HCT116 (cell line): ENCODE data around the gene WWOX. TPM values are rescaled to one million over a fixed set of nuclear protein-coding genes. Genes with fewer than 3 reads are reported as not detected.

ENCODE experiments used
- ATAC-seq: fragments of 200-7000 bp; cut with Tn5 transposase; 2 replicates; pipeline ENCODE4 v1.9.1; 2020; ENCODE audit warnings: mild to moderate bottlenecking, moderate library complexity
- BruUV-seq: library from RNA; stranded (reverse); fragments of 400-500 nt; replicated peaks from 2 replicates; lab custom pipeline; 2021; lab: Mats Ljungman, UMichigan
- CTCF ChIA-PET: fragments of 300-600 bp; sonication (Branson Sonifier 250); formaldehyde crosslinking; loops from one replicate; lab custom pipeline; 2021; ENCODE audit warnings: antibody characterized with exemption; lab: Charles Lee
- POLR2A ChIA-PET: fragments of 300-600, 350-600 bp; sonication (Branson Sonifier 250); formaldehyde crosslinking; loops from one replicate; lab custom pipeline; 2021; ENCODE audit warnings: antibody characterized with exemption; lab: Charles Lee
- RAD21 ChIA-PET, 2 experiments: fragments of 300-600 bp; sonication (Branson Sonifier 250); formaldehyde crosslinking; loops; one replicate each; lab custom pipeline; 2023; ENCODE audit warnings: low total read pairs in 2 of 2; ENCODE audit not compliant: uncharacterized antibody in 2 of 2, unreplicated experiment in 2 of 2, low non-redundant PET in 1 of 2; lab: Charles Lee
- DNase-seq: peaks from one replicate; pipeline ENCODE4 v3.0.0-alpha.2; 2010; ENCODE audit warnings: low read depth, low spot score
- H2AFZ ChIP-seq: fragments of 200-600 bp; shearing (Covaris generic), sonication (generic); 2 replicates; pipeline ENCODE4 v1.6.1; 2017; ENCODE audit warnings: low read depth, mixed run types, mixed read lengths, antibody characterized with exemption, low read length; ENCODE audit not compliant: poor library complexity, severe bottlenecking
- H3K27ac ChIP-seq: 2 replicates; pipeline ENCODE4 v1.5.1; 2012; ENCODE audit warnings: low read depth, low read length
- H3K27me3 ChIP-seq: fragments of 200-600 bp; sonication (generic); 2 replicates; pipeline ENCODE4 v1.6.1; 2016; ENCODE audit warnings: mixed run types, low read length, mixed read lengths; ENCODE audit not compliant: insufficient read depth
- H3K36me3 ChIP-seq, 2 experiments: fragments of 200-500 bp in 1 of 2; fragments of 200-600 bp in 1 of 2; sonication (Bioruptor generic) in 1 of 2; sonication (generic) in 1 of 2; 2 replicates each; pipeline versions ENCODE4 v1.5.1 to v1.6.1; 2014 to 2016; ENCODE audit warnings: low read length in 2 of 2, inconsistent platforms in 1 of 2, mixed read lengths in 1 of 2, mixed run types in 1 of 2; ENCODE audit not compliant: insufficient read depth in 2 of 2, control insufficient read depth in 1 of 2
- H3K4me1 ChIP-seq, 2 experiments: fragments of 200-600 bp in 1 of 2; sonication (generic) in 1 of 2; 2 replicates each; pipeline versions ENCODE4 v1.5.1 to v1.6.1; 2012 to 2017; ENCODE audit warnings: low read length in 2 of 2, inconsistent platforms in 1 of 2, mild to moderate bottlenecking in 1 of 2, mixed read lengths in 1 of 2, mixed run types in 1 of 2, moderate library complexity in 1 of 2; ENCODE audit not compliant: insufficient read depth in 2 of 2, control insufficient read depth in 1 of 2
- H3K4me2 ChIP-seq: fragments of 200-600 bp; sonication (generic); 2 replicates; pipeline ENCODE4 v1.6.1; 2017; ENCODE audit warnings: mixed run types, low read length, mixed read lengths
- H3K4me3 ChIP-seq, 2 experiments: fragments of 200-600 bp in 1 of 2; sonication (generic) in 1 of 2; replicated peaks in 1 of 2; 2 replicates each; pipeline ENCODE4 v1.5.1; 2011 to 2016; ENCODE audit warnings: low read length in 2 of 2, control low read depth in 1 of 2, low read depth in 1 of 2, mild to moderate bottlenecking in 1 of 2, mixed read lengths in 1 of 2, mixed run types in 1 of 2
- H3K79me2 ChIP-seq: fragments of 200-600 bp; sonication (generic); 2 replicates; pipeline ENCODE4 v1.6.1; 2017; ENCODE audit warnings: mild to moderate bottlenecking, mixed run types, low read length, moderate library complexity, mixed read lengths; ENCODE audit not compliant: insufficient read depth
- H3K9ac ChIP-seq: fragments of 200-600 bp; sonication (generic); 2 replicates; pipeline ENCODE4 v1.6.1; 2016; ENCODE audit warnings: low read length, mixed read lengths
- H3K9me2 ChIP-seq: fragments of 200-600 bp; sonication (generic), shearing (Covaris generic); 2 replicates; pipeline ENCODE4 v1.6.1; 2017; ENCODE audit warnings: mixed run types, mild to moderate bottlenecking, moderate library complexity; ENCODE audit not compliant: insufficient read depth
- H3K9me3 ChIP-seq, 2 experiments: fragments of 200-500 bp in 1 of 2; fragments of 200-600 bp in 1 of 2; sonication (Bioruptor generic) in 1 of 2; sonication (generic) in 1 of 2; 2 replicates each; pipeline ENCODE4 v1.6.1; 2014 to 2017; ENCODE audit warnings: low read length in 2 of 2, mixed read lengths in 2 of 2, inconsistent platforms in 1 of 2, low read depth in 1 of 2, mild to moderate bottlenecking in 1 of 2, mixed run types in 1 of 2, moderate library complexity in 1 of 2; ENCODE audit not compliant: control insufficient read depth in 1 of 2, insufficient read depth in 1 of 2
- H4K20me1 ChIP-seq: fragments of 200-600 bp; sonication (generic), shearing (Covaris generic); 2 replicates; pipeline ENCODE4 v1.6.1; 2017; ENCODE audit warnings: mixed run types, mild to moderate bottlenecking, moderate library complexity; ENCODE audit not compliant: insufficient read depth
- EZH2 ChIP-seq: fragments of 200-600 bp; sonication (generic); IDR thresholded peaks from 2 replicates; pipeline ENCODE4 v1.6.1; 2017; ENCODE audit warnings: antibody characterized with exemption, mixed run types
- FOSL1 ChIP-seq: IDR thresholded peaks from 2 replicates; pipeline ENCODE4 v1.6.1; 2012; ENCODE audit warnings: low read depth
- JUND ChIP-seq: IDR thresholded peaks from 2 replicates; pipeline ENCODE4 v1.6.1; 2012
- POLR2A ChIP-seq: IDR thresholded peaks from 2 replicates; pipeline ENCODE4 v1.7.0; 2011; ENCODE audit warnings: borderline replicate concordance; ENCODE audit not compliant: insufficient read depth, insufficient read length; ENCODE audit errors: extremely low read depth
- RAD21 ChIP-seq: IDR thresholded peaks from 2 replicates; pipeline ENCODE4 v1.6.1; 2012; ENCODE audit warnings: low read depth, mild to moderate bottlenecking
- SP1 ChIP-seq: IDR thresholded peaks from 2 replicates; pipeline ENCODE4 v1.6.1; 2012; ENCODE audit warnings: low read depth
- ZFX ChIP-seq: fragments of 450-650 bp; IDR thresholded peaks from 2 replicates; pipeline ENCODE4 v1.6.1; 2017
- intact Hi-C: fragments of 100-400 bp; cut with micrococcal nuclease; formaldehyde crosslinking; loops from 2 replicates; pipeline ENCODE4 v1.10.0; 2022
- total RNA-seq: library from RNA; stranded (reverse); gene quantifications from one replicate; pipeline ENCODE4 v1.2.1, GENCODE V29; 2021; ENCODE audit not compliant: unreplicated experiment
- TF ChIP-seq, protein P1 (sequence below): IDR thresholded peaks from 2 replicates; pipeline ENCODE4 v1.6.1; 2012
- TF ChIP-seq, protein P2 (sequence below): IDR thresholded peaks from 2 replicates; pipeline ENCODE4 v1.6.1; 2012; ENCODE audit warnings: low read depth

Gene WWOX
- total RNA-seq, 1 experiment from 2014 or later, result 13.7 TPM

DNA sequence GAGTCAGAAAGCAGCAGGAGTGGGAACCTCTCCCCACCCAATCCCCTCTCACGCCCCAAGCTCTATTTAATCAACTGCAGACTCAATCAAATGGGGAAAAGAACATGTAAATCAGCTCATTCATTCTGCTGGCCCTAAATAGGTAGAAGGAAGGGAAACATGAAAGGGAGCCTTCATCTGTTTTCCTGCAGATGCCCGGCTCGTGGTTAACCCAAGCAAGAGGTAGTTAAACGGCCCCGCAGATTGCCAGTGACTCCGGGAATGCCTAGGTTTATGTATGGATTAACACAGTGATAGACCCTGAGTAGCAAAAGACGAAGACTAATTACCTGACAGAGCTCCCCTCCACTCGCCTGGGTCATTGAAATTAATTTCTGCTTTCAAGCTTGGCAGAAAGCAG, 542.0 kb downstream of the WWOX start:
- no peak overlapping the region for H3K4me2 ChIP-seq
- intact Hi-C loops, result no loop called here
- no peaks in the 10 kb centered on the region for H3K9me3 ChIP-seq
- no peaks in the 10 kb centered on the region for H3K36me3 ChIP-seq
- ChIA-PET CTCF (no interaction called here), RAD21 (no interaction called here), POLR2A (no interaction called here)
- no peak overlapping the region for H3K4me3 ChIP-seq
- H2AFZ ChIP-seq, result no peak overlapping the region
- H3K9me2 ChIP-seq, result no peaks in the 10 kb centered on the region
- no peaks in the 10 kb centered on the region for H4K20me1 ChIP-seq
- no peak overlapping the region for H3K27ac ChIP-seq
- TF ChIP-seq FOSL1, result no peak
- TF ChIP-seq, protein P1, sequence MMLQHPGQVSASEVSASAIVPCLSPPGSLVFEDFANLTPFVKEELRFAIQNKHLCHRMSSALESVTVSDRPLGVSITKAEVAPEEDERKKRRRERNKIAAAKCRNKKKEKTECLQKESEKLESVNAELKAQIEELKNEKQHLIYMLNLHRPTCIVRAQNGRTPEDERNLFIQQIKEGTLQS, result no peak
- H3K27me3 ChIP-seq, result no peaks in the 10 kb centered on the region
- ATAC-seq (no peak), DNase-seq (no peak)
- H3K79me2 ChIP-seq, result no peaks in the 10 kb centered on the region
- no peaks in the 10 kb centered on the region for H3K4me1 ChIP-seq
- no peak overlapping the region for H3K9ac ChIP-seq
- no TSS peak for BruUV-seq

DNA sequence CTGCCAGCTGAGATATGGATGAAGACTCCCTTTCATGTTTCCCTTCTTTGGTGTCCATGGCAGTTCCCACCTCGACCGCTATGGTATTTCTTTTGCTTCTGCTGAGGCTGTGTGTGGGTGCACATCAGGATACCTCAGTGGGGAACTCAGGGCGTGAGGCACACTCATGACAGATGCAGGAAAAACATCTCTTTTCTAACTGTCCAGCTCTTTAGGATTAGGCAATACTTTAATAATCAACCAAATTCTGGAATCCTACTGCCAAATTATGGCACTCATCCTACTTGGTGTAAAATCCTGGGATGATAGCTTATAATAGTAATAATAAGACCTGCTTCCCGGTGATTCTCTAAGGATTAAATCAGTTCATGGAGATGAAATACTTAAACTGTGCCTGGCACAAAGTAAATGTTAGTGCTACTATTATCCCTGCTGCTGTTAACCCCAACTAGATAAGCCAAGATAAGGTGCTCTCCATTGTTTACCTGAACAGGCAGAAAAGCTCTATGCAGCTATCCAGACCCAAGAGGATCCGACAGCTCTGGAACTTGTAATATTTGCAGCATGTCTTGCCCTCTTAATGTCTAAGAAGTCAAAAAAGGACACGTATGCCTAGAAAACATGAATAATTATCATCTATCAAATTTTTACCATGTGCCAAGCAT, 543.3 kb downstream of the WWOX start:
- no peaks in the 10 kb centered on the region for H3K4me1 ChIP-seq
- RAD21 ChIA-PET, result no interaction called here
- no peaks in the 10 kb centered on the region for H3K9me2 ChIP-seq
- no peak overlapping the region for H3K4me3 ChIP-seq
- no peak overlapping the region for H3K9ac ChIP-seq
- no peaks in the 10 kb centered on the region for H3K27me3 ChIP-seq
- DNase-seq (no peak), ATAC-seq (no peak)
- H3K36me3 ChIP-seq, result no peaks in the 10 kb centered on the region
- H3K9me3 ChIP-seq, result no peaks in the 10 kb centered on the region
- no peak overlapping the region for H2AFZ ChIP-seq
- CTCF ChIA-PET, result no interaction called here
- H3K4me2 ChIP-seq, result no peak overlapping the region
- BruUV-seq, result no TSS peak
- H4K20me1 ChIP-seq, result no peaks in the 10 kb centered on the region
- TF ChIP-seq, protein P2, sequence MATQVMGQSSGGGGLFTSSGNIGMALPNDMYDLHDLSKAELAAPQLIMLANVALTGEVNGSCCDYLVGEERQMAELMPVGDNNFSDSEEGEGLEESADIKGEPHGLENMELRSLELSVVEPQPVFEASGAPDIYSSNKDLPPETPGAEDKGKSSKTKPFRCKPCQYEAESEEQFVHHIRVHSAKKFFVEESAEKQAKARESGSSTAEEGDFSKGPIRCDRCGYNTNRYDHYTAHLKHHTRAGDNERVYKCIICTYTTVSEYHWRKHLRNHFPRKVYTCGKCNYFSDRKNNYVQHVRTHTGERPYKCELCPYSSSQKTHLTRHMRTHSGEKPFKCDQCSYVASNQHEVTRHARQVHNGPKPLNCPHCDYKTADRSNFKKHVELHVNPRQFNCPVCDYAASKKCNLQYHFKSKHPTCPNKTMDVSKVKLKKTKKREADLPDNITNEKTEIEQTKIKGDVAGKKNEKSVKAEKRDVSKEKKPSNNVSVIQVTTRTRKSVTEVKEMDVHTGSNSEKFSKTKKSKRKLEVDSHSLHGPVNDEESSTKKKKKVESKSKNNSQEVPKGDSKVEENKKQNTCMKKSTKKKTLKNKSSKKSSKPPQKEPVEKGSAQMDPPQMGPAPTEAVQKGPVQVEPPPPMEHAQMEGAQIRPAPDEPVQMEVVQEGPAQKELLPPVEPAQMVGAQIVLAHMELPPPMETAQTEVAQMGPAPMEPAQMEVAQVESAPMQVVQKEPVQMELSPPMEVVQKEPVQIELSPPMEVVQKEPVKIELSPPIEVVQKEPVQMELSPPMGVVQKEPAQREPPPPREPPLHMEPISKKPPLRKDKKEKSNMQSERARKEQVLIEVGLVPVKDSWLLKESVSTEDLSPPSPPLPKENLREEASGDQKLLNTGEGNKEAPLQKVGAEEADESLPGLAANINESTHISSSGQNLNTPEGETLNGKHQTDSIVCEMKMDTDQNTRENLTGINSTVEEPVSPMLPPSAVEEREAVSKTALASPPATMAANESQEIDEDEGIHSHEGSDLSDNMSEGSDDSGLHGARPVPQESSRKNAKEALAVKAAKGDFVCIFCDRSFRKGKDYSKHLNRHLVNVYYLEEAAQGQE, result no peak
- TF ChIP-seq SP1 (no peak), FOSL1 (no peak), POLR2A (no peak), RAD21 (no peak), ZFX (no peak), EZH2 (no peak), JUND (no peak)
- TF ChIP-seq, protein P1, result no peak
- TF ChIP-seq, all 23 proteins: peak for 0
- POLR2A ChIA-PET, result no interaction called here
- Histone ChIP-seq H3K79me2 (no peaks in the 10 kb centered on the region), H3K27ac (no peak overlapping the region)
- intact Hi-C loops, result no loop called here
